Measurements from ENCODE around the gene CTNNA3. TPM values are rescaled to one million over a fixed set of nuclear protein-coding genes. Genes with fewer than 3 reads are reported as not detected.

The CTNNA3 gene
- polyA plus RNA-seq, 6 donors from 2014 or later = 0.38 to 1.2 TPM; not detected in 4

- Mint-ChIP-seq H3K4me3 (no peak overlapping the region), H3K36me3 (no peaks in the 10 kb centered on the region), H3K9me3 (peaks cover 0 to 10% (median 0%) of the 10 kb centered on the region in 7 donors), H3K27ac (no peak overlapping the region), H3K27me3 (no peaks in the 10 kb centered on the region), H3K4me1 (no peaks in the 10 kb centered on the region)
- no peak for ATAC-seq (ENCODE audit: low read depth in 2 of 2)
- DNase-seq = no peak
Observed at GRCh38 chr10:66637273-66638036, 1058.5 kb downstream of the CTNNA3 start.

DNA sequence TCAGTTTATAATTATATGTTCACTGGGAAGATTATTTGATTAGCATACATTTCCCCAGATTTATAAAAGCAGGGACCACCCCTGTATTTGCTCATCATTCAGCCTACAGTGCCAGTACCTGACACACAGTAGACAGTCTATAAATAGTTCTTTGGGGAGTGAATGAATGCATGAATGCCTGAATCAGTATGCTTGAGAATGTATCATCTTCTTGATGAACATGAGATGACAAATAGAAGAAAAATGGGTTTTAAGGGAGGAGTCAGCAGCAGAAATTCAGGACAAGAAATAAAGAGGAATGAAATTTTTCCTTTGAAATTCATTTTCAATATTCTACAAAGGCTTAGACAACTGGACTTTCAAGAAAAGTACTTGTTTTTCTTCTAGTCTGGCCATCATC is 1066.0 kb downstream of the CTNNA3 start:
- DNase-seq (no peak), ATAC-seq (ENCODE audit: low read depth in 2 of 2) (no peak)
- no peak overlapping the region for H3K27ac Mint-ChIP-seq
- peaks cover 0 to 3% (median 0%) of the 10 kb centered on the region in 7 donors for H3K9me3 Mint-ChIP-seq
- H3K36me3 Mint-ChIP-seq = no peaks in the 10 kb centered on the region
- H3K4me1 Mint-ChIP-seq = no peaks in the 10 kb centered on the region
- H3K4me3 Mint-ChIP-seq = no peak overlapping the region
- H3K27me3 Mint-ChIP-seq = no peaks in the 10 kb centered on the region

DNA sequence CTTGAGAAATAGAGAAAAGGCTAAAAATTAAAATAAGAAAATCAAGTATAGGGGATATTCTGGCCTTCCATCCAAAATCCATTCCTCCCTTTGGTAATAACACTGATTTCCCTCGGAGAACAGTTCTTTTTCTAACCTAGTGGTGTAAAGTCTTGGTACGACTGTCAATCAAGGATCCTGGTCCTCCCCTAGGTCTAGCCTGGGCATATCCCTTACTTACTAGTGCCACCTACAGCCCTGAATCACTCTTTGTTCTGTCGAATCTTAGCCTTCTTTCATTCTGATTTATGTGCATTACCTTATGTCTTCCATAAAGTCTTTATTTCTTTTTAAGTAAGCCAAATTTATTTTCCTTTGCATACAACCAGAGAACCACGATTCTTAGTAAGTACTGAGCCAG is 1068.8 kb downstream of the CTNNA3 start:
- no peaks in the 10 kb centered on the region for H3K27me3 Mint-ChIP-seq
- DNase-seq (no peak), ATAC-seq (ENCODE audit: low read depth in 2 of 2) (no peak)
- H3K4me3 Mint-ChIP-seq = no peak overlapping the region
- H3K9me3 Mint-ChIP-seq = peaks cover 0 to 3% (median 0%) of the 10 kb centered on the region in 7 donors
- H3K27ac Mint-ChIP-seq = no peak overlapping the region
- H3K36me3 Mint-ChIP-seq = no peaks in the 10 kb centered on the region
- no peaks in the 10 kb centered on the region for H3K4me1 Mint-ChIP-seq

DNA sequence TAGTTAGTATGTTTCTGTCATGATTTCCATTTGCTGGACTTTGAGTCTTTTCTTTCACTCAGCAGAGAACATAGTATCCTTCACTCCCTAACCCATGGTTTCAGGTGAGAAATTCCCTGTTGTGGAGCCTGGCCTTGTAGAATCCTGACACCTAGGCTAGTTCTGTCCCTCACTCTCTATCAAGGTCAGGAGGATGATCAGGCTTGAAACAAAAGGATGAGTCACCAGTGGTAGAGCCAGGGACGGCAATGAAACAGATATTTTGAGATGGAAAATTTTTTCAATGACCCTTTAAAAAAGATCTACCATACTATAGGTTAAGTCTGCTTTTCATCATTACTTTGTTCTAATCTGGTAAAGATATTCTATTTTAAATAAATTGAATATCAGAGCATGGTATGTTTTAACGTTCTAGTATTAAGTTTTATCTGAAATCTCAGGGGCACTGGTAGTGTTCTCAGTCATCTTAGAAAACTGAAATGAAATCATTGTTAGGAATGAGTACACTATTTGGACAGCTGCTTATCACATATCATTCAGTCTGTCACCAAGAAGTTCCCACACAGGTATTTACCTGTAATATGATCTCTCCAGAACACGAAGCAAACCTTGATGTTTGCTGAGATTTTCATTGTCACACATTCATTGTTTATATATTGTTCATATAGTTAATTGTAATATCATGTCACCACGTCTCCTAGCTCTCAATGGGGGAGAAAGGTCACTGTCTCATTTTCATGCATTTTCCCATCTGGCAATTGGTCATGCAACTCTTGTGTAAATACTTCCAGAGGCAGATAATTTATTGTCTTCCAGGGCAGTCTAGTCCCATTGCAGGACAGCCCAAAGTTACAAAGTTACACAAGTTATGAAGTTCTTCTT is 1070.0 kb downstream of the CTNNA3 start:
- Mint-ChIP-seq H3K27me3 (no peaks in the 10 kb centered on the region), H3K4me1 (no peaks in the 10 kb centered on the region), H3K4me3 (no peak overlapping the region), H3K36me3 (no peaks in the 10 kb centered on the region), H3K27ac (peak overlapping the region in 1 of 6 donors; percentile 5), H3K9me3 (peaks cover 0 to 4% (median 0%) of the 10 kb centered on the region in 7 donors)
- DNase-seq (no peak), ATAC-seq (ENCODE audit: low read depth in 2 of 2) (no peak)

GRCh38 chr10:66622050-66622449 is 1073.9 kb downstream of the CTNNA3 start:
- no peak overlapping the region for H3K27ac Mint-ChIP-seq
- no peak for ATAC-seq (ENCODE audit: low read depth in 2 of 2)
- DNase-seq = no peak
- H3K4me3 Mint-ChIP-seq = no peak overlapping the region
- H3K27me3 Mint-ChIP-seq = no peaks in the 10 kb centered on the region
- no peaks in the 10 kb centered on the region for H3K36me3 Mint-ChIP-seq
- H3K4me1 Mint-ChIP-seq = no peaks in the 10 kb centered on the region
- peaks cover 0 to 4% (median 0%) of the 10 kb centered on the region in 7 donors for H3K9me3 Mint-ChIP-seq

- Mint-ChIP-seq H3K27me3 (no peaks in the 10 kb centered on the region), H3K4me1 (no peaks in the 10 kb centered on the region), H3K4me3 (no peak overlapping the region), H3K36me3 (no peaks in the 10 kb centered on the region), H3K9me3 (peaks cover 6 to 36% (median 16%) of the 10 kb centered on the region in 7 donors), H3K27ac (peak overlapping the region in 1 of 6 donors; percentile 42)
- ATAC-seq (ENCODE audit: low read depth in 2 of 2) = no peak
- DNase-seq = no peak
Observed at GRCh38 chr10:66604195-66604594, 1091.8 kb downstream of the CTNNA3 start.

DNA sequence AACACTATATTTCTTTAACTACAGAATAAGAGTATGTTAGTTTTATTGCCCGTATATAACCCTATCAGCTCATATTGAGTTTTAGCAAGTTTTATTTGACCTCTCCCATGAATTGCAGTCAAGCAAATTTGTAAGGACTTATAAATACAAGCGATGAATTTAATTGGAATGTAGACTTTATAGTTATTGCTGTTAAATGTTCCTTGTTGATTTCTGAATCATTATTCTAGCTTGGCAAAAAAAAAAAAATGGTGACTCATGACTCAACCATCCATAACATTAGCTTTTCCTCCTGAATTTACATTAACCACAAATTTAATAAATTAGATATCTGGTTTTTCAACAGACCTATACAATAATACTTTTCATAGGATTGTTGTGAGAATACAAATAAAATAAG is 1104.1 kb downstream of the CTNNA3 start:
- DNase-seq = no peak
- Mint-ChIP-seq H3K36me3 (no peaks in the 10 kb centered on the region), H3K27ac (no peak overlapping the region), H3K27me3 (no peaks in the 10 kb centered on the region), H3K4me1 (no peaks in the 10 kb centered on the region), H3K9me3 (peaks cover 0 to 7% (median 4%) of the 10 kb centered on the region in 7 donors), H3K4me3 (no peak overlapping the region)
- ATAC-seq (ENCODE audit: low read depth in 2 of 2) = no peak

GRCh38 chr10:66587680-66588050 is 1108.3 kb downstream of the CTNNA3 start:
- Mint-ChIP-seq H3K9me3 (peaks cover 0 to 4% (median 0%) of the 10 kb centered on the region in 7 donors), H3K27ac (no peak overlapping the region), H3K36me3 (no peaks in the 10 kb centered on the region), H3K4me3 (no peak overlapping the region), H3K4me1 (no peaks in the 10 kb centered on the region), H3K27me3 (no peaks in the 10 kb centered on the region)
- DNase-seq (no peak), ATAC-seq (ENCODE audit: low read depth in 2 of 2) (no peak)

- Mint-ChIP-seq H3K27me3 (no peaks in the 10 kb centered on the region), H3K4me3 (no peak overlapping the region), H3K36me3 (no peaks in the 10 kb centered on the region), H3K9me3 (peaks cover 0 to 4% (median 0%) of the 10 kb centered on the region in 7 donors), H3K4me1 (no peaks in the 10 kb centered on the region), H3K27ac (no peak overlapping the region)
- ATAC-seq (ENCODE audit: low read depth in 2 of 2) = no peak
- DNase-seq = no peak
Observed at GRCh38 chr10:66586897-66587679, 1108.9 kb downstream of the CTNNA3 start.

- H3K27ac Mint-ChIP-seq = no peak overlapping the region
- H3K9me3 Mint-ChIP-seq = peaks cover 0 to 4% (median 0%) of the 10 kb centered on the region in 7 donors
- no peak for ATAC-seq (ENCODE audit: low read depth in 2 of 2)
- H3K4me3 Mint-ChIP-seq = no peak overlapping the region
- no peak for DNase-seq
- H3K4me1 Mint-ChIP-seq = no peaks in the 10 kb centered on the region
- H3K36me3 Mint-ChIP-seq = no peaks in the 10 kb centered on the region
- no peaks in the 10 kb centered on the region for H3K27me3 Mint-ChIP-seq
Observed at GRCh38 chr10:66586073-66586472, 1109.9 kb downstream of the CTNNA3 start.

DNA sequence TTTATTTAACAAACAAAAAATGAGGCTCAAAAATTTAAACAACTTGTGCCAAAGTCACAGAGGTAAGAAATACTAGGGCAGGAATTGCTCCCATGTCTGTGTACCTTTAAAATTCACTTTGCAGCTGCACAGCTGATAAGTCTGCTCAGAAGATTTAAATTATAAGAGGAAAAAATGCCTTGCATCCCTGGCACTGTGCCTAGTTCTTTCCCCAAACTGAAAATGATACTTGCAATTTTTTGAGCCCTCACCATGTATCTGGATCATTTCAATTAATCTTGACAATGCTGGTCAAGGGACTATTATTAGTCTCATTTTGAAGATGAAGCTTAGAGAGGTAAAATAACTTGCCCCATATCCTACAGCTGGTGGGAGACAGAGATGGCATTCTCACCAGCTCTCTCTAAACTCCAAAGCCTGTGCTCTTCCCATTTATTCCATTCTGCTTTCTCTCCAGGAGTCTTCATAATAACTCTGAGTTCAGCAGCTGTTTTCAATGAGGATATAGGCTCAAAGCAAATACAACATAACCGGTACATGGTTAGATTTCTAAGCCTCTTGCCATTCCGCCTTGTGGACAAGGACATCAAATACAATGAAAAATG is 1120.6 kb downstream of the CTNNA3 start:
- H3K9me3 Mint-ChIP-seq = peaks cover 0 to 11% (median 0%) of the 10 kb centered on the region in 7 donors
- ATAC-seq (ENCODE audit: low read depth in 2 of 2) (no peak), DNase-seq (no peak)
- no peaks in the 10 kb centered on the region for H3K4me1 Mint-ChIP-seq
- H3K27ac Mint-ChIP-seq = no peak overlapping the region
- H3K27me3 Mint-ChIP-seq = no peaks in the 10 kb centered on the region
- no peak overlapping the region for H3K4me3 Mint-ChIP-seq
- no peaks in the 10 kb centered on the region for H3K36me3 Mint-ChIP-seq

- Mint-ChIP-seq H3K4me1 (no peaks in the 10 kb centered on the region), H3K36me3 (no peaks in the 10 kb centered on the region), H3K9me3 (peaks cover 0 to 10% (median 1%) of the 10 kb centered on the region in 7 donors), H3K4me3 (no peak overlapping the region), H3K27me3 (no peaks in the 10 kb centered on the region), H3K27ac (no peak overlapping the region)
- DNase-seq (no peak), ATAC-seq (ENCODE audit: low read depth in 2 of 2) (no peak)
Observed at GRCh38 chr10:66572700-66573099, 1123.3 kb downstream of the CTNNA3 start.

DNA sequence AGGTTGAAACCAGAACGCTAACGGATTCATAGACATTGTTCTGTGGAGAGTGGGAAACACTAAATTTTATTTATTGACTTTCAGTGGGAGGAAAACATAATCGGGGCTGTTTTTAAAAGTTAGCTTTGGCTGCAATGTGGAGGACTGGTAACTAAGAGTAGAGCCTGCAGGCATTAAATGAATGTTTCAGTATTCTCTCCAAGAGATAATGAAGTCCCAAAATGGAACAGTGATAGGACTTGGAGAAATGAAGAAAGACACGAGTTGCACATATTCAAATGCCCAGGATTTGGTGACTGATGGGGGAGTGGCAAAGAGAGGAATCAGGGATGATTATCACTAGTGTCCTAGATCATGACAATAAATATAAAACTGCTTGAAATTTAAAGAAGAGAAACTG is 1130.0 kb downstream of the CTNNA3 start:
- H3K9me3 Mint-ChIP-seq = peaks cover 0 to 8% (median 3%) of the 10 kb centered on the region in 7 donors
- no peaks in the 10 kb centered on the region for H3K27me3 Mint-ChIP-seq
- ATAC-seq (ENCODE audit: low read depth in 2 of 2) = no peak
- DNase-seq = no peak
- H3K4me1 Mint-ChIP-seq = no peaks in the 10 kb centered on the region
- H3K4me3 Mint-ChIP-seq = no peak overlapping the region
- H3K36me3 Mint-ChIP-seq = no peaks in the 10 kb centered on the region
- H3K27ac Mint-ChIP-seq = no peak overlapping the region
